Activated CD4-positive, CD25-positive, alpha-beta regulatory T cell treated with anti-CD3 and anti-CD28 coated beads, Interleukin-2, amount 50 U/mL, for 72 hours (primary cell): ENCODE results near the gene EPPIN.
"Not testable (repeated sequence)": the region's sequence is repeated elsewhere in the genome, so short reads cannot be mapped to it uniquely, and the experiment has no call there.

ENCODE experiments used
- DNase-seq: peaks from one replicate; pipeline ENCODE4 v3.0.0; 2021

EPPIN gene

DNA sequence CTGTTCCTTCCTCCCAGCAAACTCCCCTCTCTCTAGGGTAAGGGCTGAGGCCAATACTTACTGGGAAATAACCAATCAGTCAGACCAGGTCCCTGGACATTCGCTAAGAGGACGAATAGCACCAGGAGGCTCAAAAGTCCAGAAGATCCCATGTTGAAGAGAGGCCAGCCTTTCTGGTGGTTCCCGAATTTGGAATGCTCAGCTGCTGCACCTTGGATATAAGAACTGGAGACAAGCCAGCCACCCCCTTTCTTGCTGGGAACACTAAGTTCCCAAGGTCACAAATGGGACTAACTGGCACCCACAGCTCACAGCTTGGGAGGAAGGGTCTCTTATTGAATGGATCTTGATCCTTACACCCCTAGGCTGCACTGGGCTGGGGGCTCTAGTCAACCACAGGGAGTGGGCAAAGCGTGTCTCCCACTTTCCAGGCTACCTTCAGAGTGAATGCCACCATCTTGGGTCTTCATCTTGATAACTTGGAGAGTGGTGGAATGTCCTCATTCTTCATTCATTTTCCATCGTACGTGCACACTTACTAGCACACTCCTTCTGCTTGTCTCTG is at the start of gene EPPIN:
Gene EPPIN (minus strand): TSS at position 196 of the 565 bp plus-strand sequence. CDS start 44 bp downstream, at position 152.
- DNase-seq = no peak

DNA sequence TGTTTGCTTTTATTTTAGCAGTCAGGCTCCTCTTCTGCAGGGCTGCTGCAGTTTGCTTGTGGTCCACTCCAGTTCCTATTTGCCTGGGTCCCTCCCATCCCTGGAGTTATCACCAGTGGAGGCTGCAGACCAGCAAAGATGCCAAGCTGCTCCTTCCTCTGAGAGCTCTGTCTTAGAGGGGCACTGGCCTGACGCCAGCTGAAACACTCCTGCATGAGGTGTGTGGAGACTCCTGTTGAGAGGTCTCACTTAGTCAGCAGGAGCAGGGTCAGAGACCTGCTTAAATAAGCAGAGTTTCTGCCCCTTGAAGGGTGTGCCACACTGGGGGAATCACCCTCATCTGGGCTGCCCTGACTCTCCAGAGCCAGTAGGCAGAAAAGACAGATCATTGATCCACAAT is 48.0 kb upstream of the EPPIN start:
- DNase-seq = no peak

DNA sequence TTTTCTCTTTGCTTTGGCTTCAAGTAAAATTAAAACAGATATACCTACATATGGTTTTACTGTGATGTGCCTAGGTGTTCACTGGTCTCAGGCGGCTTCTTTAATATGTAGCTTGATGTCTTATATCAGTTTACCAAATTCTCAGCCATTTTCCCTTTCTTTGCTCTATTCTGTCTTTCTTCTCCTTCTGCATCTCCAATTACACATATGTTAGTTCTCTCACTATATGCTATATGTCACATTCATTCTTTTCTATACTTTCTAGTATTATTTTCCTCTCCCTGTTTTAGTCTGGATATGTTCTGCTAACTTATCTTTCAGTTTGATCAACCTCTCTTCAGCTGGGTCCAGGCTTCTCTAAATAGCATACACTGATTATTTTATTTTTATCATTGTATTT is 46.3 kb upstream of the EPPIN start:
- no peak for DNase-seq

- no peak for DNase-seq
Observed at GRCh38 chr20:45592574-45593189, 45.5 kb upstream of the EPPIN start.

DNA sequence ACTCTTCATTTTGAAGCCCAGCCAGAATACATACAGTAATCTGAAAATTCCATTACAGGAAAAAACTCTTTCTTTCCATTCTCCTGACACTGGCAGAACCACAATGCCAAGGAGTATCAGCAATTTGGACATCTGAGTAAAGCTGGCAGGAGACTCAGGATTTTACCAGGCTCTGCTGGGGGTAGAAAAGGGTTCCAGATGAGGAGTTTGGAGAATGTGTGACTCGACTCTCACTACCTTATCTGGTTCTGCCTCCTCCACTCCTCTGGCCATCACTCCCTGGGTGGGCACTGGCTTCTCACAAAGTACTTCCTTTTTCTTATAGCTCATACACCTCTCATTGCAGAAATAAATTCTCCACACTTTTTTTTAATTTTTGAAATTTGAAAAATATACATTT is 42.5 kb upstream of the EPPIN start:
- no peak for DNase-seq

DNA sequence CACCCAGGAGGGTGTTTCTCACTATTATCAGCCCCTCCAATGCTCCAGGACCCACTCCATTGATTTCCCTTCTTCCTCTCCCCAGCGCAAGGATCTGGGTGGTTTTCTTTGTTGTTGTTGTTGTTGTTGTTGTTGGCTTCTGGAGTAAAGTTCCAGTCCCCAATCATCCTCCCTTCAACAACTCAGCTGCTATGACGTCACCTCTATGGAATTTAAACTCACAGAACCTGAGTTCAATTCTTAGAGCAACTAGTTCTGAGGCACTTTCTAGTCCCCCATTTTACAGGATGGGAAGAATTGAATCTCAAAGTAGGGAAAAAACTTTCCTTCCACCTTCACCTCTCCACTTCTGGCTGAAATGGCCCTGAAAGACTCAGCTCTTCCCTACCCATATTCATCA is 41.6 kb upstream of the EPPIN start:
- no peak for DNase-seq

GRCh38 chr20:45585986-45586385 is 38.8 kb upstream of the EPPIN start:
- not testable (repeated sequence) for DNase-seq

- DNase-seq = not testable (repeated sequence)
Observed at GRCh38 chr20:45584294-45584693, 37.1 kb upstream of the EPPIN start.

DNA sequence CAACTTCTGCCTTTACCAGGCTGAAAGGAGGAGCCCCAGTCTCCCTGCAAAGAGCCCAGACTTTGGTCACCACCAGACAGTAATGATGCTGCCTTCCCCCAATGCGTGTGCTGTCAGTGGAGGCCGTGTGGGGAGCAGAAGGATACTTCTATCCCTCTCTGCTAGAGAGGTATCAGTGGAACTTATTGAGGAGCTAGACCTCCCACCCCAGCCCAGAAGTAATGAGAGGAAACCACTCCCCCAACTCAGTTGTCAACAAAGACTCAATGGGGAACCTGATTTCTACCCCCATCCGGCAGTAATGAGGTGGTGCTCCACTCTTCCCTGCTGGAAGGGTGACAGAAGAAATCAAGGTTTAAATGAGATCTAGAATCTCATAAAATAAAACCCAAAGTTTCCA is 36.3 kb upstream of the EPPIN start:
- no peak for DNase-seq

DNA sequence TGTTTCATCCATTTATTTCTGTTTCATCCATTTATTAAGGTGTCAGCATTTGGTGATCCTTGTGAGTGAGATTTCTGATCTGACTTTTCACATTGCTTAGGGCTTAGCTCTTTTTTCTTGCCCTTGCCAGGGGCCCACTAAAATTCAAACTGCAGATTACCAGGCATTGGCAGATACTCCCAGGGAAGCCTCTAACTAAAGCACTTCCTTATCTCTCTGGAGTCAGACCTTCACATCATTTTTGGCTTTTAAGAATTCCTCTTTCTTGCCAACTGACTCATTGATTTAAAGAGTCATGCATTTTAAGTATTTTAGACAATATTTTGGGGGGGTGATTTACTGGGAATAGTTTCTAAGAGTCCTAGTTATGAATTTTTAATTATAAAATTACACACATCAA is 34.5 kb upstream of the EPPIN start:
- DNase-seq = no peak

DNA sequence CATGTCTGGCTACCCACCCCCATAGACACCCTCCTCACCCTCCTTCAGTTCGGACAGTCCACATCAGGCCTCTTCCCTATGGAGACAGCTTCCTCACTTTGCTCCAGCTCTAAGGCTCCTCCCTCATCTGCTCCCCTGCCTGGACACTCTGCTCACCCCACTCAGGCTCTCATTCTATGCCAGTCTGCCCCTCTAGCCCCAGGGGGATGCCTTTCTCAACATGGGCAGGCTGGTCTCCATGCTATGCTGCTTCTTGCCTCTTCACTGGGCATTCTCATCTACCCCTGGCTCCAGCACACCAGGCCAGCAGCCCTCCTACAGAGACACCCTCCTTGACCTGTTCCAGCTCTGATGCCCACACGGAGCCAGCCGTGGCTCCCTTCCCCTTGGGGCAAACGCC is 32.0 kb upstream of the EPPIN start, which contains the start of gene WFDC8:
Gene WFDC8 (minus strand): TSS at position 101 of the 400 bp plus-strand sequence. CDS start 37 bp downstream, at position 64.
- no peak for DNase-seq

GRCh38 chr20:45578231-45578630 is 31.0 kb upstream of the EPPIN start:
- DNase-seq = no peak

- no peak for DNase-seq
Observed at GRCh38 chr20:45576995-45577394, 29.8 kb upstream of the EPPIN start.

GRCh38 chr20:45575931-45576330 is 28.7 kb upstream of the EPPIN start:
- DNase-seq = no peak

DNA sequence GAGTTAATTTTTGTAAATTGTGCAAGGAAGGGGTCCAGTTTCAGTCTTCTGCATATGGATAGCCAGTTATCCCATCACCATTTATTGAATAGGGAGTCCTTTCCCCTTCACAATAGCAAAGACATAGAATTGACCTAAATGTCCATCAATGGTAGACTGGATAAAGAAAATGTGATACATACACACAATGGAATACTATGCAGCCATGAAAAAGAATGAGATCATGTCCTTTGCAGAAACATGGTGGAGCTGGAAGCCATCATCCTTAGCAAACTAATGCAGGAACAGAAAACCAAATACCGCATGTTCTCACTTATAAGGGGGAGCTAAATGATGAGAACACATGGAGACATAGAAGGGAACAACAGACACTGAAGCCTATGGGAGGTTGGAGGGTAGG is 22.4 kb upstream of the EPPIN start:
- DNase-seq = not testable (repeated sequence)

DNA sequence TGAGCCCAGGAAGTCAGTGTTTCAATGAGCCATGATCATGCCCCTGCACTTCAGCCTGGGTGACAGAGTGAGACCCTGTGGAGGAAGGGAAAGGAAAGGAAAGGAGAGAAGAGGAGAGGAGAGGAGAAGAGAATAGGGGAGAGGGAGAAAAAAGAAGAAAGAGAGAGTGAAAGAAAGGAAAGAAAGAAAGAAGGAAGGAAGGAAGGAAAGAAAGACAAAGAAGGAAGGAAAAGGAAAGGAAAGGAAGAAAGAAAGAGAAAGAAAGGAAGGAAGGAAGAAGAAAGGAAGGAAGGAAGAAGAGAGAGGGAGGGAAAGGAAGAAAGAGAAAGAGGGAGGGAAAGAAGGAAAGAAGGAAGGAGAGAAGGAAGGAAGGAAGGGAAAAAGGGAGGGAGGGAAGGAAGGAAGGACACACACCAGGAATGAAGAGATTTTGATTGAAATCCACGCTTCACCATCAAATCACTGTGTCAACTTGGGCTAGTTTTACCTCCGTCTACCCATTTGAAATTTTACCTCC is 17.6 kb upstream of the EPPIN start:
- no peak for DNase-seq

- no peak for DNase-seq
Observed at GRCh38 chr20:45555198-45555597, 8.0 kb upstream of the EPPIN start.

DNA sequence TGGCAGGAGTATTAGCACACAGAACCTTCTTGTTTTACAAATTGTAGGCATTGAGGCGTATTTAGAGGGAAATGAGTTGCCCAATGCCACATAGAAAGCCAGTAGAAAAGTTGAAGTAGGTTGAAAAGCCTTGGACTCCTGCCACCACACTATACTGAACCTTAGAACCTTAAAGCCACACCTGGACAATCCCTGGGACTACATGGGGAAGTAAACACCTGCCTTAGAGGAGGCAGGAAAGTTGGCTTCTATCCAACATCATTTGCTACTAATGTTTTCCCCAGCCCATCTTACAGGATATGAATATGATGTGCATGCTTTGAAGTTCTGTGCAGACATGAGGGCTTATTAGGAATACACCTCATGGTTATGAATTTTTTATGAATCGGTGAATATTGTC is 5.3 kb upstream of the EPPIN start:
- no peak for DNase-seq

DNA sequence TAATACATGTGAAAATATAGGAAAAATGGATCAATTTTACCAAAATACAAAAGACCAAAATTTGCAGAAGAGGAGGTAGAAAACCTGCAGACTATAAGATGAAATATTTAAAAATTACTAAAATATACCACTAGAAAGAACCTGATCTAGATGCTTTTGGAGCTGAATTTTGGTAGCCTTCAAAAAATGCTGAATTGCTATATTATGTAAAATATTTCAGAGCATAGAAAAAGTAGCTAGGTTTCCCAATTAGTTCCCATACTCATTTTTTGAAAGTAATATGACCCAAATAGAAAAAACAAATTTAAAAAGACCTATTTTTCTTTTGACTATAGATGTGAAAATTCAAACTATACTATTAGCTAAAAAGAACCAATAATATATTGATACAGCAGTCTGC is 3.6 kb upstream of the EPPIN start:
- DNase-seq = no peak

- no peak for DNase-seq
Observed at GRCh38 chr20:45548410-45548809, 1.2 kb upstream of the EPPIN start.

GRCh38 chr20:45545754-45546453 is 1.3 kb downstream of the EPPIN start:
- no peak for DNase-seq

- DNase-seq = no peak
Observed at GRCh38 chr20:45545351-45545750, 1.9 kb downstream of the EPPIN start.

- DNase-seq = no peak
Observed at GRCh38 chr20:45539382-45539781, 7.8 kb downstream of the EPPIN start, which contains the start of gene WFDC6. WFDC6 (minus strand) TSS chr20:45539482; CDS start chr20:45539407, 75 bp downstream.

GRCh38 chr20:45538209-45538799 is 8.9 kb downstream of the EPPIN start:
- DNase-seq = no peak
